ENCODE results near the gene MVB12A. TPM values are rescaled to one million over a fixed set of nuclear protein-coding genes. Genes with fewer than 3 reads are reported as not detected.

The MVB12A gene
- total and polyA plus RNA-seq, 2 of the 8 experiments (the other 6 are each of a cell fraction or from before 2014, with no cell fraction given): 37.9 to 76.6 TPM

GRCh38 chr19:17471410-17472125 is 51.7 kb downstream of the MVB12A start:
- H3K27ac ChIP-seq (ENCODE audit: low read depth, low read length): no peak overlapping the region
- no peak overlapping the region for H2AFZ ChIP-seq (ENCODE audit: low read length)
- no peak overlapping the region for H3K14ac ChIP-seq (ENCODE audit: insufficient read length)
- H3K23me2 ChIP-seq (ENCODE audit: low read depth, low read length): peaks cover 16% of the 10 kb centered on the region; the same call in 1 of the 2 replicates
- no peak overlapping the region for H4K91ac ChIP-seq (replicated peaks; ENCODE audit: insufficient read length, low read length)
- 62% methylated on average over 12 of the region's 12 CpGs; no CpG with 5 or more reads in 1 of the 2 experiments for WGBS, 2 experiments (ENCODE audit: extremely low coverage in 1 of 2, insufficient coverage in 1 of 2, insufficient read length in 1 of 2, insufficient replicate concordance in 2 of 2, low coverage in 1 of 2, low lambda C conversion rate in 2 of 2, missing lambda C conversion rate in 1 of 2)
- no peak overlapping the region; the same call in 1 of the 2 replicates for H2BK15ac ChIP-seq (ENCODE audit: low read length)
- H3K79me1 ChIP-seq (ENCODE audit: low read depth, low read length): no peaks in the 10 kb centered on the region
- TF ChIP-seq KDM4A (IDR thresholded peaks at IDR 0.05; ENCODE audit: low read depth, low read length, severe bottlenecking) (peak; percentile 6), RBBP5 (IDR thresholded peaks at IDR 0.05; ENCODE audit: borderline replicate concordance, low read depth, low read length) (no peak), E2F6 (IDR thresholded peaks at IDR 0.05) (peak; percentile 31; the same call in 1 of the 2 replicates), MAFK (IDR thresholded peaks at IDR 0.05; ENCODE audit: low read depth, low read length) (no peak), CREB1 (IDR thresholded peaks at IDR 0.05) (no peak)
- TF ChIP-seq, protein P1, sequence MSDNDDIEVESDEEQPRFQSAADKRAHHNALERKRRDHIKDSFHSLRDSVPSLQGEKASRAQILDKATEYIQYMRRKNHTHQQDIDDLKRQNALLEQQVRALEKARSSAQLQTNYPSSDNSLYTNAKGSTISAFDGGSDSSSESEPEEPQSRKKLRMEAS (IDR thresholded peaks at IDR 0.05): peak; percentile 76
- H2BK20ac ChIP-seq (ENCODE audit: low read length): no peak overlapping the region
- no peak overlapping the region for H3K56ac ChIP-seq (replicated peaks; ENCODE audit: insufficient read length, low read depth, low read length)
- no peak overlapping the region for H3K9ac ChIP-seq (replicated peaks in 1 of 4; ENCODE audit: extremely low read depth in 1 of 4, low read depth in 3 of 4, low read length in 3 of 4)
- CTCF ChIA-PET (ENCODE audit: partially characterized antibody): interaction anchor here (0.8 to 2.6 kb wide), 12 partner anchors 10 to 312 kb away, joined by 3 to 9 read pairs (median 4); partner anchors contain the start of genes NXNL1 and TMEM221
- H2BK120ac ChIP-seq (replicated peaks; ENCODE audit: low read depth, low read length): no peak overlapping the region
- no peaks in the 10 kb centered on the region; a peak in 1 of 4 replicates for H3K79me2 ChIP-seq (ENCODE audit: control insufficient read depth in 1 of 2, insufficient read depth in 2 of 2, low read length in 2 of 2)
- H3K4me2 ChIP-seq (ENCODE audit: insufficient read depth in 1 of 2, low read depth in 2 of 2, low read length in 2 of 2): peak overlapping the region; percentile 74 to 91
- peaks cover 0 to 17% (median 8%) of the 10 kb centered on the region in 4 experiments; a peak in 5 of 7 replicates for H3K4me1 ChIP-seq (replicated peaks in 1 of 4; ENCODE audit: control insufficient read depth in 3 of 4, insufficient read depth in 4 of 4, low read length in 3 of 4)
- H4K5ac ChIP-seq (ENCODE audit: insufficient read length, low read depth, low read length): no peak overlapping the region
- peak overlapping the region; percentile 58 to 84 (median 66); a peak in 5 of 8 replicates for H3K4me3 ChIP-seq (ENCODE audit: extremely low read depth in 1 of 4, insufficient read depth in 2 of 4, low read depth in 3 of 4, low read length in 4 of 4)
- POLR2A ChIA-PET (ENCODE audit: partially characterized antibody): interaction anchor here (0.9 to 2.4 kb wide), 11 partner anchors 9 to 135 kb away, joined by 3 to 11 read pairs (median 3); partner anchors contain the start of genes BST2 and PGLS
- H3K18ac ChIP-seq (ENCODE audit: extremely low read depth, low read length): no peak overlapping the region
- peak overlapping the region; percentile 80 for H4K8ac ChIP-seq (ENCODE audit: extremely low read depth, insufficient read depth, low read length)
- no peak overlapping the region for H3K23ac ChIP-seq (ENCODE audit: insufficient read length)
- H3K27me3 ChIP-seq (replicated peaks in 1 of 4; ENCODE audit: control insufficient read depth in 3 of 4, extremely low read depth in 1 of 4, insufficient read depth in 3 of 4, low read length in 3 of 4): peaks cover 0 to 11% (median 5%) of the 10 kb centered on the region in 4 experiments; a peak in 3 of 7 replicates
- H3K4ac ChIP-seq (replicated peaks; ENCODE audit: insufficient read length, low read depth, low read length): no peak overlapping the region
- no peak overlapping the region for H2AK5ac ChIP-seq (ENCODE audit: low read depth, low read length)
- no peak for FAIRE-seq
- H3K9me3 ChIP-seq (ENCODE audit: insufficient read depth in 2 of 2, low read depth in 1 of 2, low read length in 1 of 2): no peaks in the 10 kb centered on the region
- H2BK12ac ChIP-seq (ENCODE audit: low read depth, low read length): no peak overlapping the region
- no peaks in the 10 kb centered on the region for H4K20me1 ChIP-seq (replicated peaks in 1 of 2; ENCODE audit: control insufficient read depth in 1 of 2, insufficient read depth in 2 of 2, low read length in 2 of 2)
- no peak for DNase-seq (ENCODE audit: low read depth in 1 of 2, low spot score in 2 of 2)
- no peaks in the 10 kb centered on the region for H3K36me3 ChIP-seq (ENCODE audit: control insufficient read depth in 2 of 4, insufficient read depth in 4 of 4, low read length in 3 of 4)
- no peak overlapping the region; the same call in 1 of the 2 replicates for H2BK5ac ChIP-seq (ENCODE audit: low read depth, low read length)
